Measurements from ENCODE around the gene MECP2. TPM values are rescaled to one million over a fixed set of nuclear protein-coding genes. Genes with fewer than 3 reads are reported as not detected.
A peak's percentile ranks its signal among the peaks of the same experiment; 100 is the strongest.

The MECP2 gene
- total RNA-seq, 1 experiment from 2014 or later = 47.3 TPM

GRCh38 chrX:154082396-154083125 lies 15.0 kb downstream of the MECP2 start:
- Histone ChIP-seq H3K27me3 (ENCODE audit: low read length) (no peaks in the 10 kb centered on the region), H3K27ac (ENCODE audit: low read length) (no peak overlapping the region), H3K9me3 (ENCODE audit: low read length) (no peaks in the 10 kb centered on the region), H3K9me2 (replicated peaks; ENCODE audit: low read length) (no peaks in the 10 kb centered on the region), H3F3A (ENCODE audit: low read length, unreplicated experiment) (no peaks in the 10 kb centered on the region), H3K4me2 (ENCODE audit: low read length) (no peak overlapping the region), H2AFZ (ENCODE audit: low read length) (no peak overlapping the region), H3K9ac (ENCODE audit: low read length) (no peak overlapping the region), H3K4me1 (ENCODE audit: insufficient read depth, low read length) (peaks cover 13% of the 10 kb centered on the region), H3K79me2 (ENCODE audit: low read length) (peaks cover 80% of the 10 kb centered on the region), H3K4me3 (ENCODE audit: low read length) (no peak overlapping the region), H3K36me3 (ENCODE audit: low read depth, low read length) (no peaks in the 10 kb centered on the region; the same call in none of the 2 replicates), H4K20me1 (ENCODE audit: low read length) (no peaks in the 10 kb centered on the region)
- no TSS peak for BruUV-seq (replicated peaks)
- CTCF ChIA-PET = no interaction called here
- intact Hi-C loops (cut with micrococcal nuclease) = no loop called here
- TF ChIP-seq EZH2 (IDR thresholded peaks at IDR 0.05; ENCODE audit: low read length, unreplicated experiment) = no peak
- TF ChIP-seq EZH2phosphoT487 (IDR thresholded peaks at IDR 0.05; ENCODE audit: borderline replicate concordance, low read length) = no peak
- no peak for TF ChIP-seq CTCF (conservative IDR thresholded peaks at IDR 0.05; ENCODE audit: low read depth, low read length)
- POLR2A ChIA-PET (ENCODE audit: unreplicated experiment) = interaction anchor here (0.7 kb wide), 1 partner anchor 30 kb away, joined by 4 read pairs; no protein-coding TSS in a partner anchor
- peak; percentile 78 for ATAC-seq
- peak; percentile 36 for DNase-seq

DNA sequence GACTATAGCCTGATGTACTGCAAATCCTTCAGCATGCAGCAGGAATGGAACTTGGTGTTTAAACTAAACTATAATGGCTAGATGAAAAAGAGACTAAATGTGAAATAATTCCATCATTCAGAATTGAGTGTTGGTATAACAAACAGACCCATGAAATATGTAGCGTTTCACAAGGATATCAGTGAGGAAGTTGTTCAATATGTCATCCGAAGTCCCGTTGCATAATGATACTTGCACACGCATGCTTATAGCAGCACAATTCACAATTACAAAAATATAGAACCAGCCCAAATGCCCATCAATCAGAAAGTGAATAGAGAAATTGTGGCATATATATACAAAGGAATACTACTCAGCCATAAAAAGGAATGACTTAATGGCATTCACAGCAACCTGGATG lies 20.4 kb downstream of the MECP2 start:
- POLR2A ChIA-PET (ENCODE audit: unreplicated experiment) = no interaction called here
- no peak for ATAC-seq

More for the DNA sequence above, 20.4 kb downstream of the MECP2 start:
- peaks cover 22% of the 10 kb centered on the region for H3K4me1 ChIP-seq (ENCODE audit: insufficient read depth, low read length)
- BruUV-seq (replicated peaks) = no TSS peak
- H3K4me3 ChIP-seq (ENCODE audit: low read length) = no peak overlapping the region
- peaks cover 3% of the 10 kb centered on the region; the same call in 1 of the 2 replicates for H4K20me1 ChIP-seq (ENCODE audit: low read length)
- no peak for DNase-seq
- H3K9ac ChIP-seq (ENCODE audit: low read length) = no peak overlapping the region
- no peaks in the 10 kb centered on the region for H3K27me3 ChIP-seq (ENCODE audit: low read length)
- no peak for TF ChIP-seq CTCF (conservative IDR thresholded peaks at IDR 0.05; ENCODE audit: low read depth, low read length)
- no peak for TF ChIP-seq EZH2phosphoT487 (IDR thresholded peaks at IDR 0.05; ENCODE audit: borderline replicate concordance, low read length)
- no peak for TF ChIP-seq EZH2 (IDR thresholded peaks at IDR 0.05; ENCODE audit: low read length, unreplicated experiment)
- no peak overlapping the region for H3K27ac ChIP-seq (ENCODE audit: low read length)
- CTCF ChIA-PET = no interaction called here
- H3K9me3 ChIP-seq (ENCODE audit: low read length) = no peaks in the 10 kb centered on the region
- peaks cover 3% of the 10 kb centered on the region for H3K36me3 ChIP-seq (ENCODE audit: low read depth, low read length)
- H2AFZ ChIP-seq (ENCODE audit: low read length) = no peak overlapping the region
- no peaks in the 10 kb centered on the region for H3K9me2 ChIP-seq (replicated peaks; ENCODE audit: low read length)
- peaks cover 4% of the 10 kb centered on the region for H3F3A ChIP-seq (ENCODE audit: low read length, unreplicated experiment)
- H3K4me2 ChIP-seq (ENCODE audit: low read length) = no peak overlapping the region
- H3K79me2 ChIP-seq (ENCODE audit: low read length) = peaks cover 88% of the 10 kb centered on the region
- intact Hi-C loops (cut with micrococcal nuclease) = no loop called here

Data from PC-3 (cell line).